ENCODE results near the gene TPMT. TPM values are rescaled to one million over a fixed set of nuclear protein-coding genes. Genes with fewer than 3 reads are reported as not detected.

The TPMT gene
- total and polyA plus RNA-seq, 2 donors, result 12.8 to 20.6 TPM

DNA sequence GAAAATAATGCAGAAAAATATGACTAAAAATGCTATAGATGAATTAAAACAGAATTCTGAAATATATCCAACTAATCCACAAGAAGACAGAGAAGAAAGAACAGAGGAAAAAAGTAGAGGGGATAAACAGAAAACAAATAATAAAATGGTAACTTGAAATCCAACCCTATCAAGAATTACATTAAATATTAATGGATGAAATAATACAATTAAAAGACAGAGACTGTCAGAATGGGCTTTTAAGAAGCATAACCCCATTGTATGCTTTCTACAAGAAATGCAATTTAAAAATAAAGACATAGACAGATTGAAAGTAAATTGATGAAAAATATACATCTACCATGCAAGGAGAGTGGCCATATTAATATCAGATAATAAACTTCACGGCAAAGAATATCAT, 47.8 kb downstream of the TPMT start:
- Histone ChIP-seq H3K9me3 (ENCODE audit: control insufficient read depth in 2 of 2, insufficient read depth in 1 of 2, low read length in 1 of 2) (no peaks in the 10 kb centered on the region), H3K36me3 (ENCODE audit: control insufficient read depth in 2 of 2, insufficient read depth in 2 of 2, low read length in 1 of 2) (no peaks in the 10 kb centered on the region), H3K4me3 (ENCODE audit: low read length in 2 of 2) (no peak overlapping the region), H3K27ac (ENCODE audit: low read depth in 1 of 2, low read length in 1 of 2) (no peak overlapping the region), H3K4me1 (ENCODE audit: control insufficient read depth in 2 of 2, insufficient read depth in 2 of 2, low read length in 2 of 2) (no peaks in the 10 kb centered on the region), H3K27me3 (ENCODE audit: control insufficient read depth in 2 of 2, insufficient read depth in 1 of 2, low read length in 1 of 2) (no peaks in the 10 kb centered on the region)
- whole genome bisulfite sequencing, result 96% methylated on average over 1 of the region's 1 CpG
- no peak for DNase-seq (ENCODE audit: low read depth in 6 of 9, low spot score in 9 of 9)

DNA sequence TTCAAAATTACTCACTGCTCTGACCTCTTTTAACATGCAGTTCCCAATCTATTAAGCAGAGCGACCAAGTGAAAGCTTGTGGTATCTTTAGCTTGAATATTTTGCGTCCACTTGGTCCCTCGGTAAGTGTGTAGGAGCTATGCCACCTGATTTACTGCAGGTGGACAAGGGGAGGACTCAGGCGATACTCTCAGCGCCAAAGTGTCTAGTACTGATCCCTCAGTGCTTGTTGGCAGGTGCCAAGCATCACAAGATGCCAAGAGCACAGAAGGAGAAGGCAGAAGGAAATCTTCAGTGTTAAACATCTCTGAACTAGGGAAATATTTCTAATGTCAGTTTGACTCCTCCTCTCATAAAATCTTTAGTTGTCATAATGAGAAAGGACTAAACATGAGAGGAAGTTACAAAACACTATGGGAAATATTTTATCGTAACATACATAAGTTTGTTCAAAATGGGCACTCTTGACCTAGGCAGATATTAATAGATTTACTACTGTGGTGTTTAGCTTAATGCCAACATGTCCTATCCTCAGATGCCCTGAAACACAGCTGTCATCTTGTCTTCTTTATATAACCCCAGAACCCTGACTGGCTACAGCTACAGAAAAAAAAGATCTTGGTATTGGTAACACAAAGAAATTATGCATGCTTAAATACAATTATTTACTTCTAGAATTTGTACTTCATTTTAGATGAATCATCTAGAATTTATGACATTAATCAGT, 51.9 kb downstream of the TPMT start:
- Histone ChIP-seq H3K36me3 (ENCODE audit: control insufficient read depth in 2 of 2, insufficient read depth in 2 of 2, low read length in 1 of 2) (no peaks in the 10 kb centered on the region), H3K4me3 (ENCODE audit: low read length in 2 of 2) (no peak overlapping the region), H3K4me1 (ENCODE audit: control insufficient read depth in 2 of 2, insufficient read depth in 2 of 2, low read length in 2 of 2) (no peaks in the 10 kb centered on the region), H3K27ac (ENCODE audit: low read depth in 1 of 2, low read length in 1 of 2) (no peak overlapping the region), H3K9me3 (ENCODE audit: control insufficient read depth in 2 of 2, insufficient read depth in 1 of 2, low read length in 1 of 2) (no peaks in the 10 kb centered on the region), H3K27me3 (ENCODE audit: control insufficient read depth in 2 of 2, insufficient read depth in 1 of 2, low read length in 1 of 2) (no peaks in the 10 kb centered on the region)
- no peak for DNase-seq (ENCODE audit: low read depth in 6 of 9, low spot score in 9 of 9)
- 96% methylated on average over 6 of the region's 6 CpGs for WGBS

DNA sequence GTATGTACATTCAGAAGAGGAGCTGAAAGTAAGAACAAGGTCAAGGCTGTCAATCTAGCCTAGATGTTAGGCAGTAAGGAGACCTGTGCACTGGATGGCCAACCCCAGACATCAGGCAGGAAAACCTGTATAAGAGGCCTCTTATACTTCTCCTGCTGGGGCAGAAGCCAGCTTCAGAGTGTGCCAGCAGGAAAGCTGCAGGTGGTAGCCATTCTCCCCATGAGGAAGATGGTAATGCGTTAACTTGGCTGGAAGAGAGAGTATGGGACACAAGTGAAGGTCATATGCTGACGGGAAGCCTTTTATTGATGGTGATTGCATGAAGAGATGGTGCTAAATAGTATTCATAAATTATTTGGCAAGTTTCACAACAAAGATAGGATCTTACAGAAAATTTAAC, 53.0 kb downstream of the TPMT start:
- no peaks in the 10 kb centered on the region for H3K36me3 ChIP-seq (ENCODE audit: control insufficient read depth in 2 of 2, insufficient read depth in 2 of 2, low read length in 1 of 2)
- H3K9me3 ChIP-seq (ENCODE audit: control insufficient read depth in 2 of 2, insufficient read depth in 1 of 2, low read length in 1 of 2), result no peaks in the 10 kb centered on the region
- WGBS, result over 99% methylated on average over 2 of the region's 2 CpGs
- no peaks in the 10 kb centered on the region for H3K4me1 ChIP-seq (ENCODE audit: control insufficient read depth in 2 of 2, insufficient read depth in 2 of 2, low read length in 2 of 2)
- no peak overlapping the region for H3K27ac ChIP-seq (ENCODE audit: low read depth in 1 of 2, low read length in 1 of 2)
- no peak overlapping the region for H3K4me3 ChIP-seq (ENCODE audit: low read length in 2 of 2)
- no peaks in the 10 kb centered on the region for H3K27me3 ChIP-seq (ENCODE audit: control insufficient read depth in 2 of 2, insufficient read depth in 1 of 2, low read length in 1 of 2)
- no peak for DNase-seq (ENCODE audit: low read depth in 6 of 9, low spot score in 9 of 9)

DNA sequence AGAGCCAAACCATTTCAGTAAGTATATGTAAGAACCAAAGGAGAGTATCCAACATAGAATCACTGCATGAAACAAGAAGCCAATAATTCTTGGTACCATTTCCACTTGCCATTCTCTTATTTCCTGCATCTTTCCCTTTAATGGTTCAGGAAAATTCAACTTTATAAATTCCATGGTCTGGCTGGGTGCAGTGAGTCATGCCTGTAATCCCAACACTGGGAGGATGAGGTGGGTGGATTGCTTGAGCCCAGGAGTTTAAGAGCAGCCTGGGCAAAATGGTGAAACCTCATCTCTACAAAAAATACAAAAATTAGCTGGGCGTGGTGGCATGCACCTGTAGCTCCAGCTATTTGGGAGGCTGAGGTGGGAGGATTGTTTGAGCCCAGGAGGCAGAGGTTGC, 53.6 kb downstream of the TPMT start:
- WGBS, result 95% methylated on average over 1 of the region's 1 CpG
- DNase-seq (ENCODE audit: low read depth in 6 of 9, low spot score in 9 of 9), result no peak
- Histone ChIP-seq H3K9me3 (ENCODE audit: control insufficient read depth in 2 of 2, insufficient read depth in 1 of 2, low read length in 1 of 2) (no peaks in the 10 kb centered on the region), H3K4me1 (ENCODE audit: control insufficient read depth in 2 of 2, insufficient read depth in 2 of 2, low read length in 2 of 2) (no peaks in the 10 kb centered on the region), H3K4me3 (ENCODE audit: low read length in 2 of 2) (no peak overlapping the region), H3K27ac (ENCODE audit: low read depth in 1 of 2, low read length in 1 of 2) (no peak overlapping the region), H3K36me3 (ENCODE audit: control insufficient read depth in 2 of 2, insufficient read depth in 2 of 2, low read length in 1 of 2) (no peaks in the 10 kb centered on the region), H3K27me3 (ENCODE audit: control insufficient read depth in 2 of 2, insufficient read depth in 1 of 2, low read length in 1 of 2) (no peaks in the 10 kb centered on the region)

DNA sequence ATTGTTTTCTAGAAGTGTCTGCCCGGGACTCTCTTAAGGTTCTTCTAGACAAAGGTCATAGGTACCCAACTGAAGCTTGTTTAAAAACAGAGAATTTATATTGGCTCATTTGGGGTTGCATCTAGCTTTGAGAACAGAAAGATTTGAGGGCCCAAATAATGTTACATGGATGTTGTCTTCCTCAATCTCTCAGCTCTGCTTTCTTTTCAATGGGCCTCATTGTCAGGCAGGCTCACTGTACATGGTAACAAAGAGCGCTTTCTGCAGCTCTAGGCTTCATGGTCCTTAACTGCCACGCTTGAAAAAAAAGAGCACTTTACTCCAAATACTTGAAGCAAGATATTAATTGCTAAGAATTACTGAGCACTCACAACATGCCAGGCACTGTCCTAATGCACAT, 54.6 kb downstream of the TPMT start:
- no peak overlapping the region for H3K27ac ChIP-seq (ENCODE audit: low read depth in 1 of 2, low read length in 1 of 2)
- WGBS, result 82% methylated on average over 3 of the region's 3 CpGs
- H3K4me1 ChIP-seq (ENCODE audit: control insufficient read depth in 2 of 2, insufficient read depth in 2 of 2, low read length in 2 of 2), result no peaks in the 10 kb centered on the region
- H3K9me3 ChIP-seq (ENCODE audit: control insufficient read depth in 2 of 2, insufficient read depth in 1 of 2, low read length in 1 of 2), result no peaks in the 10 kb centered on the region
- no peaks in the 10 kb centered on the region for H3K36me3 ChIP-seq (ENCODE audit: control insufficient read depth in 2 of 2, insufficient read depth in 2 of 2, low read length in 1 of 2)
- no peak for DNase-seq (ENCODE audit: low read depth in 6 of 9, low spot score in 9 of 9)
- no peaks in the 10 kb centered on the region for H3K27me3 ChIP-seq (ENCODE audit: control insufficient read depth in 2 of 2, insufficient read depth in 1 of 2, low read length in 1 of 2)
- no peak overlapping the region for H3K4me3 ChIP-seq (ENCODE audit: low read length in 2 of 2)

DNA sequence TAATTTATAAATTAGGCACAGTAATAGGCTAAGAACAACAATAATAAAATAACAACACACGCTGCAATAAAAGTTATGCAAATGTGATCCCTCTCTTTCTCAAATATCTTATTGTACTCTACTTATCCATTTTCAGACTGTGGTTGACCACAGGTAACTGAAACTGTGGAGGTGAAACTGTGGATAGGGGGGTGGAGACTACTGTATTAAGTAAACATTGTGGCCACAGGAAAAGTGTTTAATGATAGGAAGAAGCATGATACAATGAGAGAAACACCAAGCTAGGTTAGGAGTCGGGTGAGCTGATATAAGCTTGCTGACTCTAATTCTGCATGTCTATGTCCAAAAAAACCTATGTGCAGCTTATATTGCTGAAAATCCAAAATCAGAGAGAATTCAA, 55.4 kb downstream of the TPMT start:
- DNase-seq (ENCODE audit: low read depth in 6 of 9, low spot score in 9 of 9), result no peak
- H3K4me1 ChIP-seq (ENCODE audit: control insufficient read depth in 2 of 2, insufficient read depth in 2 of 2, low read length in 2 of 2), result no peaks in the 10 kb centered on the region
- H3K4me3 ChIP-seq (ENCODE audit: low read length in 2 of 2), result no peak overlapping the region
- no peaks in the 10 kb centered on the region for H3K36me3 ChIP-seq (ENCODE audit: control insufficient read depth in 2 of 2, insufficient read depth in 2 of 2, low read length in 1 of 2)
- H3K9me3 ChIP-seq (ENCODE audit: control insufficient read depth in 2 of 2, insufficient read depth in 1 of 2, low read length in 1 of 2), result no peaks in the 10 kb centered on the region
- H3K27ac ChIP-seq (ENCODE audit: low read depth in 1 of 2, low read length in 1 of 2), result no peak overlapping the region
- H3K27me3 ChIP-seq (ENCODE audit: control insufficient read depth in 2 of 2, insufficient read depth in 1 of 2, low read length in 1 of 2), result no peaks in the 10 kb centered on the region
- WGBS, result 64% methylated on average over 2 of the region's 2 CpGs

DNA sequence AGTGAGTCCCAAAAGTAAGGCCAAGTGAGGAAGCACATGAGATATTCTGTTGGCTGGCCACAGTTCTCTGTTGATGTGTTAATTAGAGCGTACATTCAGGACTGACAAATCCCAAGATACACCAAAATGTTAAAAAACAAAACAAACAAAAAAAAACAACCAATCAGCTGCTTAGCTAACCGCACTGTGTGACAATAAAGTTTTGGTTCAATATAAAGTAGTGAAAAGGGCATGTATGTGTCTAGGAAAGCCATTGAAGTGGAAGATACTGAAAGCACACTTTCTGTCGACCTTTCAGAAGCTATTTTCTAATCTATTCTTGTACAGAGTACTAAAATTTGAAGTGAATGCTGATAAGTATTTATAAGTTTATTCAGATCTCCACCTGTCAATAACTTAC, 58.5 kb downstream of the TPMT start:
- DNase-seq (ENCODE audit: low read depth in 6 of 9, low spot score in 9 of 9), result no peak
- Histone ChIP-seq H3K36me3 (ENCODE audit: control insufficient read depth in 2 of 2, insufficient read depth in 2 of 2, low read length in 1 of 2) (no peaks in the 10 kb centered on the region), H3K9me3 (ENCODE audit: control insufficient read depth in 2 of 2, insufficient read depth in 1 of 2, low read length in 1 of 2) (no peaks in the 10 kb centered on the region), H3K27ac (ENCODE audit: low read depth in 1 of 2, low read length in 1 of 2) (no peak overlapping the region), H3K27me3 (ENCODE audit: control insufficient read depth in 2 of 2, insufficient read depth in 1 of 2, low read length in 1 of 2) (no peaks in the 10 kb centered on the region), H3K4me1 (ENCODE audit: control insufficient read depth in 2 of 2, insufficient read depth in 2 of 2, low read length in 2 of 2) (no peaks in the 10 kb centered on the region), H3K4me3 (ENCODE audit: low read length in 2 of 2) (no peak overlapping the region)
- 94% methylated on average over 3 of the region's 3 CpGs for WGBS

DNA sequence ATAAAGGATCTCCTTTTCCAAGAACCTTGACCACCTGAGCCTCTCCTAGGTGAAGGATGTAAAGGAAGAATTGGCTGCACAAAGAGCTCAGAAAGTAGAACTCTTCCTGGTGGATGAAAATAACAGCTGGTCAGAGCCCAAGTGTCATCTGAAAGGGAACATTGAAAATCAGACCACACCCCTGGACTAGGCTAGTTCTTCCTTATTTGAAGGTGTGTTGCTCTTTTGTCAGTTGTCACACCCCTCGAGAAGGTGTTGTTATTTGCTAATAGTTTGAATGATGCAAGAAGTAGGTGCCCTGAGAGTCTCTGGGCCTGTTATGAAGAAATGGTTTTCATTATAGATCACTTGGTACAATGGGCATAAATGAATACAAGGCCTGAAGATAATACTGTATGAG, 63.5 kb downstream of the TPMT start:
- no peaks in the 10 kb centered on the region for H3K4me1 ChIP-seq (ENCODE audit: control insufficient read depth in 2 of 2, insufficient read depth in 2 of 2, low read length in 2 of 2)
- no peaks in the 10 kb centered on the region for H3K27me3 ChIP-seq (ENCODE audit: control insufficient read depth in 2 of 2, insufficient read depth in 1 of 2, low read length in 1 of 2)
- peaks cover 0 to 9% of the 10 kb centered on the region in 2 donors for H3K9me3 ChIP-seq (ENCODE audit: control insufficient read depth in 2 of 2, insufficient read depth in 1 of 2, low read length in 1 of 2)
- no peak for DNase-seq (ENCODE audit: low read depth in 6 of 9, low spot score in 9 of 9)
- H3K27ac ChIP-seq (ENCODE audit: low read depth in 1 of 2, low read length in 1 of 2), result no peak overlapping the region
- H3K4me3 ChIP-seq (ENCODE audit: low read length in 2 of 2), result no peak overlapping the region
- H3K36me3 ChIP-seq (ENCODE audit: control insufficient read depth in 2 of 2, insufficient read depth in 2 of 2, low read length in 1 of 2), result no peaks in the 10 kb centered on the region
- WGBS, result 94% methylated on average over 1 of the region's 1 CpG

DNA sequence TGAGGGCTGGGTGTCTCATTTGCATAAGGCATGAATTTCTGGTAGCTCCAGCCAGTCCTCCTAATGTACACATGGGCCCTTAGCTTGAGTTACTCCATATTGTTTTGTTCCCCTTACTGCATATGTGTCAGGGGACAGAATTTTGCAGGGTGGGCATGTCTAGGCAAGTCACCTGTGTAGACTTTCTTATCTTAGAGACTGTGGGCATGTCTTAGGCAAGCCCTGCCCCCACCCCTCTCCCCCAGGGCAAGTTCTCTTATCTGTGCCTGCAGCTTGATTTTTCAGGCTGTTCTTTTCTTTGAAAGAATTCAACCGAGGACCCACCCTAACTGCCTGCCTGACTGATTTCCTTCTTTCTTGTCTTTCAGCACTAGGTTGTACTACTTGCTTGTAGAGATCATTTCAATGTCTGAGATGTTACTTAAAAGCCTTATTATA, 64.5 kb downstream of the TPMT start:
- Histone ChIP-seq H3K4me1 (ENCODE audit: control insufficient read depth in 2 of 2, insufficient read depth in 2 of 2, low read length in 2 of 2) (no peaks in the 10 kb centered on the region), H3K36me3 (ENCODE audit: control insufficient read depth in 2 of 2, insufficient read depth in 2 of 2, low read length in 1 of 2) (no peaks in the 10 kb centered on the region), H3K27me3 (ENCODE audit: control insufficient read depth in 2 of 2, insufficient read depth in 1 of 2, low read length in 1 of 2) (no peaks in the 10 kb centered on the region), H3K4me3 (ENCODE audit: low read length in 2 of 2) (no peak overlapping the region), H3K9me3 (ENCODE audit: control insufficient read depth in 2 of 2, insufficient read depth in 1 of 2, low read length in 1 of 2) (peaks cover 0 to 9% of the 10 kb centered on the region in 2 donors), H3K27ac (ENCODE audit: low read depth in 1 of 2, low read length in 1 of 2) (no peak overlapping the region)
- WGBS, result 84% methylated on average over 1 of the region's 1 CpG
- no peak for DNase-seq (ENCODE audit: low read depth in 6 of 9, low spot score in 9 of 9)

All from thymus (tissue), 11 donors.